ENCODE results near the gene DYNAP.

DNA sequence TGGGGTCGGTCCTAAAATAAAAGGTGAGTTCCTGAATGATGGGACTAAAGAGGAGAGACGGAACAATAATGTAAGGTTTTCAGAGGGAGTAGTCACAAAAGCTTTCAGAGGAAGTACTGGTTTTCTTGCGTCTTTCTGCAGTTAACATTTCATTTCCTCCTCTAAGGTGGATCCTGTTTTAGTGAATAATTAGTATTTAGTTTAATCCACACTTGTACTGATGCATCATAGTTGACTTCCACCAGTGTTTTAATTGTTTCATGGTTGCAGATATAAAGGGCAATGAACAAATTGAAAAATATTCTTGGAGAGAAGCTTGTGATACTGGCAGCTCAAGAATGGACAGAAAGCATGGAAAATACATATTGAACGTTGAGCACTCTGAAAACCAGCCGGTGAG, at the start of gene DYNAP:
- TF ChIP-seq, protein P1, sequence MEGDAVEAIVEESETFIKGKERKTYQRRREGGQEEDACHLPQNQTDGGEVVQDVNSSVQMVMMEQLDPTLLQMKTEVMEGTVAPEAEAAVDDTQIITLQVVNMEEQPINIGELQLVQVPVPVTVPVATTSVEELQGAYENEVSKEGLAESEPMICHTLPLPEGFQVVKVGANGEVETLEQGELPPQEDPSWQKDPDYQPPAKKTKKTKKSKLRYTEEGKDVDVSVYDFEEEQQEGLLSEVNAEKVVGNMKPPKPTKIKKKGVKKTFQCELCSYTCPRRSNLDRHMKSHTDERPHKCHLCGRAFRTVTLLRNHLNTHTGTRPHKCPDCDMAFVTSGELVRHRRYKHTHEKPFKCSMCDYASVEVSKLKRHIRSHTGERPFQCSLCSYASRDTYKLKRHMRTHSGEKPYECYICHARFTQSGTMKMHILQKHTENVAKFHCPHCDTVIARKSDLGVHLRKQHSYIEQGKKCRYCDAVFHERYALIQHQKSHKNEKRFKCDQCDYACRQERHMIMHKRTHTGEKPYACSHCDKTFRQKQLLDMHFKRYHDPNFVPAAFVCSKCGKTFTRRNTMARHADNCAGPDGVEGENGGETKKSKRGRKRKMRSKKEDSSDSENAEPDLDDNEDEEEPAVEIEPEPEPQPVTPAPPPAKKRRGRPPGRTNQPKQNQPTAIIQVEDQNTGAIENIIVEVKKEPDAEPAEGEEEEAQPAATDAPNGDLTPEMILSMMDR (IDR thresholded peaks at IDR 0.05; ENCODE audit: insufficient read depth, low read depth, low read length), result no peak
- no peak for TF ChIP-seq EZH2 (IDR thresholded peaks at IDR 0.05; ENCODE audit: insufficient read depth, low read length)

All from astrocyte (in vitro differentiated cells and primary cell).